B cell (primary cell): ENCODE data around the gene HIPK2. TPM values are rescaled to one million over a fixed set of nuclear protein-coding genes. Genes with fewer than 3 reads are reported as not detected.

ENCODE experiments used
- ATAC-seq: fragments of 200-7000 bp; cut with Tn5 transposase; one replicate; pipeline ENCODE4 v1.10.0; 2021; ENCODE audit warnings: low read depth, mild to moderate bottlenecking, moderate number of reproducible peaks, moderate library complexity
- CTCF ChIA-PET: fragments of 350-600 bp; sonication (Branson Sonifier 250); formaldehyde crosslinking; loops from one replicate; lab custom pipeline; 2021; ENCODE audit warnings: antibody characterized with exemption, inconsistent platforms; lab: Charles Lee
- POLR2A ChIA-PET: fragments of 350-600 bp; sonication (Branson Sonifier 250); formaldehyde crosslinking; loops from one replicate; lab custom pipeline; 2021; ENCODE audit warnings: antibody characterized with exemption; lab: Charles Lee
- DNase-seq: peaks from one replicate; pipeline ENCODE4 v3.0.0; 2013
- H2AFZ ChIP-seq: 2 replicates; pipeline ENCODE4 v1.6.1; 2012; ENCODE audit warnings: mild to moderate bottlenecking, low read depth, low read length; ENCODE audit not compliant: insufficient read depth, poor library complexity, severe bottlenecking
- H3K27ac ChIP-seq, 2 donors: 1 replicate in 1 of 2; 2 replicates in 1 of 2; pipeline ENCODE4 v1.5.1; 2012 to 2013; ENCODE audit warnings: low read length in 2 of 2, mild to moderate bottlenecking in 2 of 2, moderate library complexity in 1 of 2
- H3K27me3 ChIP-seq, 4 experiments: fragments of 200-600 bp in 1 of 4; sonication (generic) in 1 of 4; replicated peaks in 1 of 4; 1 replicate in 2 of 4; 2 replicates in 2 of 4; pipeline versions ENCODE4 v1.6.1 to v1.7.0; 2013 to 2016; ENCODE audit warnings: low read length in 3 of 4, mild to moderate bottlenecking in 2 of 4, mixed read lengths in 1 of 4, moderate library complexity in 1 of 4; ENCODE audit not compliant: insufficient read depth in 4 of 4, control insufficient read depth in 3 of 4; ENCODE audit errors: control extremely low read depth in 1 of 4
- H3K36me3 ChIP-seq, 2 experiments: replicated peaks in 1 of 2; 1 replicate in 1 of 2; 2 replicates in 1 of 2; pipeline versions ENCODE4 v1.6.1 to v1.7.1; 2013; ENCODE audit warnings: low read length in 1 of 2; ENCODE audit not compliant: insufficient read depth in 2 of 2, control insufficient read depth in 1 of 2; ENCODE audit errors: control extremely low read depth in 1 of 2, extremely low read depth in 1 of 2
- H3K4me1 ChIP-seq, 2 donors: fragments of 200-600 bp in 1 of 2; sonication (generic) in 1 of 2; 1 replicate in 1 of 2; 2 replicates in 1 of 2; pipeline versions ENCODE4 v1.5.1 to v1.6.1; 2013 to 2017; ENCODE audit warnings: low read length in 2 of 2; ENCODE audit not compliant: control insufficient read depth in 2 of 2, insufficient read depth in 2 of 2
- H3K4me2 ChIP-seq: replicated peaks from 2 replicates; pipeline ENCODE3; 2012; ENCODE audit warnings: mild to moderate bottlenecking, low read depth, low read length; ENCODE audit not compliant: poor library complexity, severe bottlenecking
- H3K4me3 ChIP-seq, 5 experiments: fragments of 200-600 bp in 1 of 5; sonication (generic) in 1 of 5; 1 replicate in 3 of 5; 2 replicates in 2 of 5; pipeline versions ENCODE4 v1.5.1 to v1.7.0; 2011 to 2016; ENCODE audit warnings: low read length in 4 of 5, mild to moderate bottlenecking in 4 of 5, low read depth in 2 of 5, control low read depth in 1 of 5, moderate library complexity in 1 of 5; ENCODE audit not compliant: insufficient read depth in 1 of 5; ENCODE audit errors: control extremely low read depth in 1 of 5, extremely low read depth in 1 of 5
- H3K79me2 ChIP-seq: fragments of 200-600 bp; sonication (generic); one replicate; pipeline ENCODE4 v1.6.0; 2016; ENCODE audit warnings: low read length; ENCODE audit not compliant: control insufficient read depth, insufficient read depth
- H3K9ac ChIP-seq: fragments of 200-600 bp; sonication (generic); 2 replicates; pipeline ENCODE4 v1.6.1; 2017; ENCODE audit warnings: mild to moderate bottlenecking, low read length, moderate library complexity
- H3K9me3 ChIP-seq, 3 donors: one replicate each; pipeline versions ENCODE4 v1.6.1 to v1.7.1; 2013; ENCODE audit warnings: low read length in 2 of 3; ENCODE audit not compliant: control insufficient read depth in 2 of 3, insufficient read depth in 1 of 3; ENCODE audit errors: control extremely low read depth in 1 of 3
- H4K20me1 ChIP-seq: 2 replicates; pipeline ENCODE4 v1.6.0; 2012; ENCODE audit warnings: mild to moderate bottlenecking, low read length; ENCODE audit not compliant: insufficient read depth, control insufficient read depth, poor library complexity, severe bottlenecking
- H3K27ac Mint-ChIP-seq: one replicate; pipeline ENCODE4 v1.8.0; 2021; ENCODE audit warnings: mixed read lengths
- H3K27me3 Mint-ChIP-seq: one replicate; pipeline ENCODE4 v1.8.0; 2021; ENCODE audit warnings: mixed read lengths
- H3K4me1 Mint-ChIP-seq: one replicate; pipeline ENCODE4 v1.8.0; 2021; ENCODE audit warnings: mixed read lengths
- H3K4me3 Mint-ChIP-seq: one replicate; pipeline ENCODE4 v1.8.0; 2021; ENCODE audit warnings: mixed read lengths
- H3K9me3 Mint-ChIP-seq: one replicate; pipeline ENCODE4 v1.8.0; 2022; ENCODE audit warnings: mixed read lengths; ENCODE audit not compliant: insufficient read depth
- EZH2 ChIP-seq: IDR thresholded peaks from 2 replicates; pipeline ENCODE4 v1.6.1; 2012; ENCODE audit warnings: borderline replicate concordance, low read depth, mild to moderate bottlenecking, moderate library complexity, low read length; ENCODE audit not compliant: insufficient read depth, poor library complexity, severe bottlenecking
- WGBS: methylation state at CpG from one replicate; pipeline ENCODE4 v1.1.5; 2013; ENCODE audit warnings: missing lambda C conversion rate; ENCODE audit not compliant: insufficient coverage; 5-methylcytosine and 5-hydroxymethylcytosine counted together
- intact Hi-C: fragments of 100-400 bp; cut with micrococcal nuclease; formaldehyde crosslinking; loops from one replicate; pipeline ENCODE4 v1.10.0; 2022
- polyA plus RNA-seq: library from polyadenylated mRNA; depleted of rRNA; stranded (reverse); fragments of >200 nt; gene quantifications from 2 replicates; pipeline ENCODE4 v1.2.3, GENCODE V29; 2012
- total RNA-seq, 2 donors: library from RNA; stranded (reverse); fragments of 120-200 nt in 1 of 2; gene quantifications; 1 replicate in 1 of 2; 2 replicates in 1 of 2; pipeline versions ENCODE4 v1.2.3 to v1.2.4, GENCODE V29; 2013 to 2022
- TF ChIP-seq, protein P1 (sequence below): fragments of 200-600 bp; IDR thresholded peaks from one replicate; pipeline ENCODE4 v1.8.0; 2022; ENCODE audit warnings: antibody characterized with exemption, mild to moderate bottlenecking

HIPK2 gene
- total and polyA plus RNA-seq, 2 donors (not counting 1 experiment from before 2014, with no cell fraction given), result 6.8 to 58.2 TPM

- POLR2A ChIA-PET, result no interaction called here
- TF ChIP-seq, protein P1, sequence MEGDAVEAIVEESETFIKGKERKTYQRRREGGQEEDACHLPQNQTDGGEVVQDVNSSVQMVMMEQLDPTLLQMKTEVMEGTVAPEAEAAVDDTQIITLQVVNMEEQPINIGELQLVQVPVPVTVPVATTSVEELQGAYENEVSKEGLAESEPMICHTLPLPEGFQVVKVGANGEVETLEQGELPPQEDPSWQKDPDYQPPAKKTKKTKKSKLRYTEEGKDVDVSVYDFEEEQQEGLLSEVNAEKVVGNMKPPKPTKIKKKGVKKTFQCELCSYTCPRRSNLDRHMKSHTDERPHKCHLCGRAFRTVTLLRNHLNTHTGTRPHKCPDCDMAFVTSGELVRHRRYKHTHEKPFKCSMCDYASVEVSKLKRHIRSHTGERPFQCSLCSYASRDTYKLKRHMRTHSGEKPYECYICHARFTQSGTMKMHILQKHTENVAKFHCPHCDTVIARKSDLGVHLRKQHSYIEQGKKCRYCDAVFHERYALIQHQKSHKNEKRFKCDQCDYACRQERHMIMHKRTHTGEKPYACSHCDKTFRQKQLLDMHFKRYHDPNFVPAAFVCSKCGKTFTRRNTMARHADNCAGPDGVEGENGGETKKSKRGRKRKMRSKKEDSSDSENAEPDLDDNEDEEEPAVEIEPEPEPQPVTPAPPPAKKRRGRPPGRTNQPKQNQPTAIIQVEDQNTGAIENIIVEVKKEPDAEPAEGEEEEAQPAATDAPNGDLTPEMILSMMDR, result no peak
- no peak for TF ChIP-seq EZH2
- H3K4me1 ChIP-seq, result no peaks in the 10 kb centered on the region
- no peak overlapping the region for H3K9ac ChIP-seq
- no peak for ATAC-seq
- no peaks in the 10 kb centered on the region for H3K9me3 Mint-ChIP-seq
- no peak overlapping the region for H3K4me3 ChIP-seq
- DNase-seq, result no peak
- intact Hi-C loops, result no loop called here
- H3K4me2 ChIP-seq, result no peak overlapping the region
- H3K36me3 ChIP-seq, result peaks cover under 1 to 57% of the 10 kb centered on the region in 2 experiments
- no peaks in the 10 kb centered on the region for H3K27me3 Mint-ChIP-seq
- no peaks in the 10 kb centered on the region for H3K9me3 ChIP-seq
- H2AFZ ChIP-seq, result no peak overlapping the region
- CTCF ChIA-PET, result interaction anchor here (1.0 kb wide), 1 partner anchor 9 kb away, joined by 3 read pairs; no protein-coding TSS in a partner anchor
- no peak overlapping the region for H3K27ac Mint-ChIP-seq
- WGBS, result over 99% methylated on average over 14 of the region's 17 CpGs
- no peaks in the 10 kb centered on the region for H4K20me1 ChIP-seq
- no peak overlapping the region for H3K27ac ChIP-seq
- H3K4me1 Mint-ChIP-seq, result no peaks in the 10 kb centered on the region
- no peaks in the 10 kb centered on the region for H3K79me2 ChIP-seq
- no peaks in the 10 kb centered on the region for H3K27me3 ChIP-seq
- H3K4me3 Mint-ChIP-seq, result no peak overlapping the region
Measured at GRCh38 chr7:139596626-139597025, 181.2 kb downstream of the HIPK2 start.

GRCh38 chr7:139595806-139596205, 182.0 kb downstream of the HIPK2 start:
- ChIA-PET CTCF (interaction anchor here (1.0 kb wide), 1 partner anchor 8 kb away, joined by 3 read pairs; no protein-coding TSS in a partner anchor), POLR2A (no interaction called here)
- DNase-seq (no peak), ATAC-seq (no peak)
- no peaks in the 10 kb centered on the region for H3K9me3 ChIP-seq
- H3K79me2 ChIP-seq, result no peaks in the 10 kb centered on the region
- WGBS, result 100% methylated on average over 3 of the region's 5 CpGs
- no peak overlapping the region for H3K27ac ChIP-seq
- no peak overlapping the region for H3K4me2 ChIP-seq
- Mint-ChIP-seq H3K27ac (no peak overlapping the region), H3K4me3 (no peak overlapping the region), H3K4me1 (no peaks in the 10 kb centered on the region), H3K9me3 (no peaks in the 10 kb centered on the region), H3K27me3 (no peaks in the 10 kb centered on the region)
- H3K4me1 ChIP-seq, result no peaks in the 10 kb centered on the region
- TF ChIP-seq, protein P1, result no peak
- TF ChIP-seq EZH2, result no peak
- no peaks in the 10 kb centered on the region for H3K27me3 ChIP-seq
- intact Hi-C loops, result no loop called here
- H4K20me1 ChIP-seq, result no peaks in the 10 kb centered on the region
- H2AFZ ChIP-seq, result no peak overlapping the region
- H3K4me3 ChIP-seq, result no peak overlapping the region
- no peak overlapping the region for H3K9ac ChIP-seq
- peaks cover 1 to 57% of the 10 kb centered on the region in 2 experiments for H3K36me3 ChIP-seq
